CD14-positive monocyte (primary cell): ENCODE measurements around the gene AHNAK. TPM values are rescaled to one million over a fixed set of nuclear protein-coding genes. Genes with fewer than 3 reads are reported as not detected.

ENCODE experiments used
- DNase-seq, 3 donors: peaks; one replicate each; pipeline ENCODE4 v3.0.0-alpha.2; 2011 to 2022
- H2AFZ ChIP-seq: 2 replicates; pipeline ENCODE4 v1.6.0; 2012; ENCODE audit warnings: mild to moderate bottlenecking, low read depth, low read length, inconsistent platforms; ENCODE audit not compliant: insufficient read depth, poor library complexity, severe bottlenecking
- H3K27ac ChIP-seq, 2 donors: 1 replicate in 1 of 2; 2 replicates in 1 of 2; pipeline ENCODE4 v1.5.1; 2012 to 2013; ENCODE audit warnings: low read length in 2 of 2, control low read depth in 1 of 2, inconsistent platforms in 1 of 2, low read depth in 1 of 2, mild to moderate bottlenecking in 1 of 2
- H3K27me3 ChIP-seq, 2 donors: one replicate each; pipeline versions ENCODE4 v1.6.0 to v1.6.1; 2011 to 2013; ENCODE audit warnings: low read length in 2 of 2; ENCODE audit not compliant: control insufficient read depth in 2 of 2, insufficient read depth in 2 of 2
- H3K36me3 ChIP-seq, 2 donors: replicated peaks in 1 of 2; 1 replicate in 1 of 2; 2 replicates in 1 of 2; pipeline versions ENCODE4 v1.5.1 to v1.6.1; 2012 to 2013; ENCODE audit warnings: low read length in 2 of 2, control low read depth in 1 of 2, inconsistent platforms in 1 of 2, mild to moderate bottlenecking in 1 of 2; ENCODE audit not compliant: insufficient read depth in 2 of 2, control insufficient read depth in 1 of 2
- H3K4me1 ChIP-seq, 2 donors: 1 replicate in 1 of 2; 2 replicates in 1 of 2; pipeline versions ENCODE4 v1.5.1 to v1.6.1; 2012 to 2013; ENCODE audit warnings: low read length in 2 of 2, control low read depth in 1 of 2, inconsistent platforms in 1 of 2, mild to moderate bottlenecking in 1 of 2, moderate library complexity in 1 of 2; ENCODE audit not compliant: insufficient read depth in 2 of 2, control insufficient read depth in 1 of 2
- H3K4me2 ChIP-seq: replicated peaks from 2 replicates; pipeline ENCODE3; 2012; ENCODE audit warnings: low read length, moderate library complexity, mild to moderate bottlenecking; ENCODE audit not compliant: poor library complexity, severe bottlenecking; ENCODE audit errors: extremely low read depth
- H3K4me3 ChIP-seq, 3 experiments: fragments of 200-600 bp in 1 of 3; sonication (generic) in 1 of 3; replicated peaks in 1 of 3; 1 replicate in 2 of 3; 2 replicates in 1 of 3; pipeline ENCODE4 v1.5.1; 2011 to 2013; ENCODE audit warnings: low read length in 3 of 3, mild to moderate bottlenecking in 3 of 3, control low read depth in 2 of 3, low read depth in 2 of 3, inconsistent platforms in 1 of 3, moderate library complexity in 1 of 3
- H3K79me2 ChIP-seq: 2 replicates; pipeline ENCODE4 v1.6.0; 2012; ENCODE audit warnings: mild to moderate bottlenecking, control low read depth, inconsistent platforms, low read length, moderate library complexity; ENCODE audit not compliant: insufficient read depth
- H3K9ac ChIP-seq: 2 replicates; pipeline ENCODE4 v1.6.0; 2017; ENCODE audit warnings: low read length, mild to moderate bottlenecking; ENCODE audit not compliant: insufficient read depth, poor library complexity, severe bottlenecking
- H3K9me3 ChIP-seq, 2 donors: replicated peaks in 1 of 2; 1 replicate in 1 of 2; 2 replicates in 1 of 2; pipeline versions ENCODE4 v1.5.1 to v1.6.1; 2012 to 2013; ENCODE audit warnings: low read length in 2 of 2, control low read depth in 1 of 2; ENCODE audit not compliant: control insufficient read depth in 1 of 2, insufficient read depth in 1 of 2
- H4K20me1 ChIP-seq: 2 replicates; pipeline ENCODE4 v1.6.0; 2012; ENCODE audit warnings: mild to moderate bottlenecking, low read length, control low read depth, moderate library complexity; ENCODE audit not compliant: insufficient read depth
- H3K27ac Mint-ChIP-seq, 7 donors: one replicate each; pipeline ENCODE4 v1.8.0; 2020; ENCODE audit warnings: mild to moderate bottlenecking in 7 of 7, mixed read lengths in 7 of 7, moderate library complexity in 6 of 7, inconsistent platforms in 2 of 7
- H3K27me3 Mint-ChIP-seq, 3 donors: one replicate each; pipeline ENCODE4 v1.8.0; 2021 to 2022; ENCODE audit warnings: low read depth in 3 of 3, mild to moderate bottlenecking in 3 of 3, mixed read lengths in 3 of 3, moderate library complexity in 3 of 3, inconsistent platforms in 1 of 3
- H3K36me3 Mint-ChIP-seq, 2 donors: one replicate each; pipeline ENCODE4 v1.8.0; 2020; ENCODE audit warnings: mixed read lengths in 2 of 2, inconsistent platforms in 1 of 2, mild to moderate bottlenecking in 1 of 2
- H3K4me1 Mint-ChIP-seq: one replicate; pipeline ENCODE4 v1.8.0; 2020; ENCODE audit warnings: mild to moderate bottlenecking, mixed read lengths
- H3K4me3 Mint-ChIP-seq, 2 donors: one replicate each; pipeline ENCODE4 v1.8.0; 2020; ENCODE audit warnings: mild to moderate bottlenecking in 2 of 2, mixed read lengths in 2 of 2, moderate library complexity in 1 of 2
- H3K9me3 Mint-ChIP-seq, 7 donors: one replicate each; pipeline ENCODE4 v1.8.0; 2020 to 2022; ENCODE audit warnings: mixed read lengths in 7 of 7, mild to moderate bottlenecking in 6 of 7, moderate library complexity in 6 of 7, inconsistent platforms in 2 of 7
- WGBS: methylation state at CpG from one replicate; pipeline ENCODE4 v1.1.5; 2013; ENCODE audit warnings: missing lambda C conversion rate; ENCODE audit not compliant: insufficient coverage; 5-methylcytosine and 5-hydroxymethylcytosine counted together
- intact Hi-C, 2 donors: fragments of 100-400 bp; cut with micrococcal nuclease; formaldehyde crosslinking; loops; one replicate each; pipeline versions ENCODE4 v1.15.0 to v1.15.1; 2023
- polyA plus RNA-seq, 3 donors: library from polyadenylated mRNA; depleted of rRNA in 1 of 3; unstranded in 2 of 3; stranded (reverse) in 1 of 3; fragments of 300-500 nt in 2 of 3; fragments of >200 nt in 1 of 3; fragmentation: Illumina TruSeq in 2 of 3; gene quantifications; 1 replicate in 2 of 3; 2 replicates in 1 of 3; pipeline ENCODE4 v1.2.3, GENCODE V29; 2012 to 2021
- TF ChIP-seq, protein P1 (sequence below): fragments of 200-600 bp; IDR thresholded peaks from one replicate; pipeline ENCODE4 v1.8.0; 2022; ENCODE audit warnings: antibody characterized with exemption, mild to moderate bottlenecking

AHNAK gene
- polyA plus RNA-seq, 3 donors: 80.0 to 201 (median 103) TPM

DNA sequence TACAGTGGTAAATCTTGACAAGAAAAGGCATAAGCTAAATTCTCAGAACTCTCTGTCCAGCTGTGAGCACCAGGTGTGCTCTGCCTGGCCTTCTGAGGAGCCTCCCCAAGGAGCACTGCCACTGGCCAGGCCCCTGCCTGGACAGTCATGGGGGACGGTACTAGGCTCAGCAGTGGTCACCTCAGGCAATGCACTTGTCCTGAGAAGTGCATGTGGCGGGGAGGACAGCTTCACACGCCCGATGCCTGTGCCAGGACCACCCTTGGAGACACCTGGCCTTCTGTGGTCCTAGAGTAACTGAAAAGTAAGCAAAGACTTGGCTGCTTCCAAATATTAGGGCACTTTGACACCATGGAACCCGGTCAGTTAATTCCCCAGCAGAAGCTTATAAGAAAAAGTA, 156.4 kb downstream of the AHNAK start:
- Histone ChIP-seq H3K9ac (peak overlapping the region; percentile 12), H2AFZ (no peak overlapping the region), H3K36me3 (peaks cover 32 to 40% of the 10 kb centered on the region in 2 donors), H4K20me1 (no peaks in the 10 kb centered on the region), H3K9me3 (no peaks in the 10 kb centered on the region), H3K4me2 (no peak overlapping the region), H3K4me1 (peaks cover 4 to 15% of the 10 kb centered on the region in 2 donors), H3K79me2 (no peaks in the 10 kb centered on the region), H3K4me3 (no peak overlapping the region), H3K27ac (peak overlapping the region in 1 of 2 donors; percentile 15), H3K27me3 (no peaks in the 10 kb centered on the region)
- H3K4me1 Mint-ChIP-seq: peaks cover 14% of the 10 kb centered on the region
- no peak for DNase-seq
- no peak overlapping the region for H3K4me3 Mint-ChIP-seq
- peak overlapping the region in 1 of 7 donors; percentile 30 for H3K27ac Mint-ChIP-seq
- WGBS: 98% methylated on average over 5 of the region's 5 CpGs
- H3K36me3 Mint-ChIP-seq: peaks cover 25 to 50% of the 10 kb centered on the region in 2 donors
- TF ChIP-seq, protein P1, sequence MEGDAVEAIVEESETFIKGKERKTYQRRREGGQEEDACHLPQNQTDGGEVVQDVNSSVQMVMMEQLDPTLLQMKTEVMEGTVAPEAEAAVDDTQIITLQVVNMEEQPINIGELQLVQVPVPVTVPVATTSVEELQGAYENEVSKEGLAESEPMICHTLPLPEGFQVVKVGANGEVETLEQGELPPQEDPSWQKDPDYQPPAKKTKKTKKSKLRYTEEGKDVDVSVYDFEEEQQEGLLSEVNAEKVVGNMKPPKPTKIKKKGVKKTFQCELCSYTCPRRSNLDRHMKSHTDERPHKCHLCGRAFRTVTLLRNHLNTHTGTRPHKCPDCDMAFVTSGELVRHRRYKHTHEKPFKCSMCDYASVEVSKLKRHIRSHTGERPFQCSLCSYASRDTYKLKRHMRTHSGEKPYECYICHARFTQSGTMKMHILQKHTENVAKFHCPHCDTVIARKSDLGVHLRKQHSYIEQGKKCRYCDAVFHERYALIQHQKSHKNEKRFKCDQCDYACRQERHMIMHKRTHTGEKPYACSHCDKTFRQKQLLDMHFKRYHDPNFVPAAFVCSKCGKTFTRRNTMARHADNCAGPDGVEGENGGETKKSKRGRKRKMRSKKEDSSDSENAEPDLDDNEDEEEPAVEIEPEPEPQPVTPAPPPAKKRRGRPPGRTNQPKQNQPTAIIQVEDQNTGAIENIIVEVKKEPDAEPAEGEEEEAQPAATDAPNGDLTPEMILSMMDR: no peak
- peaks cover 0 to 1% (median 0%) of the 10 kb centered on the region in 3 donors for H3K27me3 Mint-ChIP-seq
- no peaks in the 10 kb centered on the region for H3K9me3 Mint-ChIP-seq
- intact Hi-C loops: loop anchor here in 1 of 2 donors (10.0 kb wide), 1 partner anchor 305 kb away; no protein-coding TSS in a partner anchor

GRCh38 chr11:62388999-62389398, 157.6 kb downstream of the AHNAK start:
- no peak overlapping the region for H2AFZ ChIP-seq

More at GRCh38 chr11:62388999-62389398, 157.6 kb downstream of the AHNAK start:
- peaks cover 25 to 51% of the 10 kb centered on the region in 2 donors for H3K36me3 Mint-ChIP-seq
- no peak overlapping the region for H3K27ac Mint-ChIP-seq
- Histone ChIP-seq H3K27ac (no peak overlapping the region), H3K4me3 (no peak overlapping the region), H4K20me1 (no peaks in the 10 kb centered on the region), H3K4me1 (peaks cover 0 to 8% of the 10 kb centered on the region in 2 donors), H3K4me2 (no peak overlapping the region), H3K9me3 (no peaks in the 10 kb centered on the region), H3K36me3 (peaks cover 32 to 40% of the 10 kb centered on the region in 2 donors), H3K9ac (no peak overlapping the region), H3K27me3 (no peaks in the 10 kb centered on the region), H3K79me2 (no peaks in the 10 kb centered on the region)
- no peak overlapping the region for H3K4me3 Mint-ChIP-seq
- 100% methylated on average over 2 of the region's 11 CpGs for WGBS
- no peaks in the 10 kb centered on the region for H3K9me3 Mint-ChIP-seq
- intact Hi-C loops: no loop called here
- TF ChIP-seq, protein P1: no peak
- peaks cover 10% of the 10 kb centered on the region for H3K4me1 Mint-ChIP-seq
- peaks cover 0 to 1% (median 0%) of the 10 kb centered on the region in 3 donors for H3K27me3 Mint-ChIP-seq
- DNase-seq: no peak
